Common myeloid progenitor, CD34-positive (primary cell): ENCODE results near the gene ARHGAP42.

ENCODE experiments used
- CTCF ChIA-PET: fragments of 350-600 bp; sonication (Branson Sonifier 250); formaldehyde crosslinking; loops from one replicate; lab custom pipeline; 2021; ENCODE audit warnings: antibody characterized with exemption; lab: Charles Lee
- POLR2A ChIA-PET: fragments of 350-600 bp; sonication (Branson Sonifier 250); formaldehyde crosslinking; loops from one replicate; lab custom pipeline; 2021; ENCODE audit warnings: antibody characterized with exemption; lab: Charles Lee
- DNase-seq, 3 donors: peaks; one replicate each; pipeline versions ENCODE4 v3.0.0 to v3.0.0-alpha.2; 2013
- H3K27ac ChIP-seq, 2 experiments: 1 replicate in 1 of 2; 2 replicates in 1 of 2; pipeline ENCODE4 v1.7.0; 2013; ENCODE audit warnings: inconsistent platforms in 2 of 2, low read length in 2 of 2, mild to moderate bottlenecking in 2 of 2, low read depth in 1 of 2, moderate library complexity in 1 of 2; ENCODE audit not compliant: severe bottlenecking in 2 of 2, insufficient read depth in 1 of 2, poor library complexity in 1 of 2
- H3K27me3 ChIP-seq, 5 experiments: replicated peaks in 2 of 5; 1 replicate in 3 of 5; 2 replicates in 2 of 5; pipeline versions ENCODE4 v1.6.1 to v1.7.0; 2013; ENCODE audit warnings: low read length in 4 of 5, mild to moderate bottlenecking in 2 of 5, moderate library complexity in 2 of 5, inconsistent platforms in 1 of 5; ENCODE audit not compliant: insufficient read depth in 5 of 5, control insufficient read depth in 4 of 5
- H3K36me3 ChIP-seq, 4 experiments: 1 replicate in 2 of 4; 2 replicates in 2 of 4; pipeline versions ENCODE4 v1.6.1 to v1.7.0; 2013; ENCODE audit warnings: low read length in 3 of 4, control low read depth in 1 of 4, mild to moderate bottlenecking in 1 of 4; ENCODE audit not compliant: control insufficient read depth in 4 of 4, insufficient read depth in 4 of 4
- H3K4me1 ChIP-seq, 4 experiments: 1 replicate in 3 of 4; 2 replicates in 1 of 4; pipeline versions ENCODE4 v1.6.1 to v1.7.1; 2013; ENCODE audit warnings: low read length in 3 of 4, mild to moderate bottlenecking in 3 of 4, control low read depth in 1 of 4, inconsistent platforms in 1 of 4, moderate library complexity in 1 of 4; ENCODE audit not compliant: control insufficient read depth in 4 of 4, insufficient read depth in 4 of 4; ENCODE audit errors: control extremely low read depth in 1 of 4
- H3K4me3 ChIP-seq, 7 experiments: 1 replicate in 4 of 7; 2 replicates in 3 of 7; pipeline versions ENCODE4 v1.5.1 to v1.7.0; 2013; ENCODE audit warnings: mild to moderate bottlenecking in 7 of 7, low read length in 6 of 7, moderate library complexity in 6 of 7, inconsistent platforms in 2 of 7, low read depth in 2 of 7, control low read depth in 1 of 7; ENCODE audit not compliant: insufficient read depth in 4 of 7, control insufficient read depth in 1 of 7; ENCODE audit errors: extremely low read depth in 1 of 7
- H3K9me3 ChIP-seq, 5 experiments: 1 replicate in 4 of 5; 2 replicates in 1 of 5; pipeline versions ENCODE4 v1.6.1 to v1.7.1; 2013; ENCODE audit warnings: low read length in 4 of 5, mild to moderate bottlenecking in 2 of 5, inconsistent platforms in 1 of 5, low read depth in 1 of 5, moderate library complexity in 1 of 5; ENCODE audit not compliant: control insufficient read depth in 4 of 5, insufficient read depth in 2 of 5; ENCODE audit errors: control extremely low read depth in 1 of 5
- WGBS: methylation state at CpG from one replicate; pipeline ENCODE4 v1.1.5; 2013; ENCODE audit not compliant: insufficient coverage; 5-methylcytosine and 5-hydroxymethylcytosine counted together

Gene ARHGAP42

DNA sequence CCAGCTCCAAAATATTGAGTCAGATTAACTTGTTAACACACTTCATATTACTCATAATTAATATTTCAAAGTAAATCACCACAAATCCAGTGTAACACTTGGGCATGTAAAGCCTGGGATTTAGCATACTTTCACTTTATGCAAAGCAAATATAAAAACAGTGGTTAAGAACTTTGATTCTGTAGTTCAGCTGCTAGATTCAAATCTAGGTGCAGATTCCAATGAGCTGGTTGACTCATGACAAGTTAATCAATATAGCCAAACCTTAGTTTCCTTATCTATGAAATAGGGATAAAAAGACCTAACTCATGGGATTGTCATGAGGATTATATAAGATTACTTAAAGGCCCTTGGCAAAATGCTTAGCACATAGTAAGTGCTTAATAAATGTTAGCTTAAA, 45.9 kb downstream of the ARHGAP42 start:
- H3K27ac ChIP-seq = no peak overlapping the region
- CTCF ChIA-PET = no interaction called here
- no peak for DNase-seq
- no peaks in the 10 kb centered on the region for H3K4me1 ChIP-seq
- no peak overlapping the region for H3K4me3 ChIP-seq
- no peaks in the 10 kb centered on the region for H3K36me3 ChIP-seq
- no peaks in the 10 kb centered on the region for H3K9me3 ChIP-seq
- POLR2A ChIA-PET = no interaction called here
- H3K27me3 ChIP-seq = peaks cover 0 to 2% (median 0%) of the 10 kb centered on the region in 5 experiments

DNA sequence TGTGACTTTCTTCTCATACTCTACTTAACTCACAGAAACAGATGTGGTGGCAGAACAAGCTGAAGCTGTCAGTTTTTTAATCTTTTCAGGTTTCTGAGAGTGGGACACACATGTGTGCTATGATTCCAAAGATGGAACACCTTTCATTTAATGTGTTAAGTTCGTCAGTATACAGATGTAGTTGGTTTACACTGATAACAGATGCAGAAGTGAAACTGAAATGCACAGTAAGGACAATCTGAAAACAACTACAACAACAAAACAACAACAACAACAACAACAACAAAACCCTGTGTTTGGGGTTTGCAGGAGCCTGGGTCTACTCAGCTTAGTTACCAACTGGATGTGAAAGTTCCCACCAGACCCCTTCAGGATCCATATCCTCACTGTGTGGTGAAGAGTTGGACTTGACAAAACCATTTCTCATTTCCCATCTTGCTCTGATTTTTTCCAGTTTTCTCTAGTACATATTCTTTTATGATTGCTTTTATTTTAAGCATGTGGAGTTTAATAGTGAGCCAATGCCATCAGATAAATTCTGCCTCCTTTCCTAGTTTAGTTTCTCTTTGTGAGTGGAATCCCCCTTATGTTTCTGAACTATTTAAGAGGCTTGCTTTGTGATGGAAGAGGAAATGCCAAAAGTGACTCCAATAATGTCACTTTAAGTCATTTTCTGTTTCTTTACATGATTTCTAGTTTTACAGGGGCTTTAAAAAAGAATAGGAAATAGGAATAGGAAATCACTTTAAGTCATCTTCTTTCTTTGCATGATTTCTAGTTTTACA, 47.8 kb downstream of the ARHGAP42 start:
- no CpG with 5 or more reads among the region's 1 CpG for WGBS
- POLR2A ChIA-PET = no interaction called here
- DNase-seq = peak in 1 of 3 donors; percentile 6
- Histone ChIP-seq H3K36me3 (no peaks in the 10 kb centered on the region), H3K27ac (no peak overlapping the region), H3K4me1 (no peaks in the 10 kb centered on the region), H3K9me3 (no peaks in the 10 kb centered on the region), H3K27me3 (peaks cover 0 to 2% (median 0%) of the 10 kb centered on the region in 5 experiments), H3K4me3 (no peak overlapping the region)
- CTCF ChIA-PET = no interaction called here

DNA sequence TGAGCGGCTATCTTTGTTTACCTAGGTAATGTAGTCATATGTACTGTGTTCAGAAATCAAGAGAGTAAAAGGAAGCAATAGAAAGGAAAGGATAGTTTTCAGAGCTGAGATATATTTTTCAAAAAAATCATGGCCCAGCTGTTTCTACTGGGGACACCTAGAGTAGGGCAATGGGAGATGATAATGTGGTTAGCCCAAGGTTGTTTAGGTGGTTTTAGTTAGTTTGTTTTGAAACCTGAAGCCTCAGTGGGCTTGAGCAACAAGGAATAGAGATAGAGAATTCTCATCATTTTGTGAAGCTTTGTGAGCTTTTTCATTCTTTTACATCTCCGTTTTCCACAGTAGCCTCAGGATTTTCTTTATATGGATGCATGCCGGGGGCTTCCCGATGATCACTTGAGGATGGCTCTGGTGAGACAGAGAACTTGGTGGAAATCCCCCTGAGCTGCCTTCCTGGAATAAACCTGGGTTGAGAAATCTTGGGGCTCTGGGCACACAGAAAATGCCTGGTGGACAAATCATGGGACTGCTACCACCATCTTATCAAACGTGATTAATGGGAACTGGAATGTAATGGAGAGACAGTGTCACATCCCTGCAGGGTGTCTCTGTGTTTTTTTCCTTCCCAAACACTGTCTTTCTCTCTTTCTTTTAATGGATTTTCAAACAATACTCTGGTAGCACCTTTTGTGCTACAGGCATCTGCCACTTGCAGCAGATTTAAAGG, 49.0 kb downstream of the ARHGAP42 start:
- H3K9me3 ChIP-seq = no peaks in the 10 kb centered on the region
- peaks cover 0 to 2% (median 0%) of the 10 kb centered on the region in 5 experiments for H3K27me3 ChIP-seq
- peaks cover 0 to under 1% (median 0%) of the 10 kb centered on the region in 4 experiments for H3K4me1 ChIP-seq
- DNase-seq = no peak
- H3K36me3 ChIP-seq = no peaks in the 10 kb centered on the region
- H3K27ac ChIP-seq = no peak overlapping the region
- no peak overlapping the region for H3K4me3 ChIP-seq
- ChIA-PET POLR2A (no interaction called here), CTCF (interaction anchor here (1.2 kb wide), 1 partner anchor 47 kb away, joined by 3 read pairs; no protein-coding TSS in a partner anchor)
- 93% methylated on average over 4 of the region's 5 CpGs for WGBS

DNA sequence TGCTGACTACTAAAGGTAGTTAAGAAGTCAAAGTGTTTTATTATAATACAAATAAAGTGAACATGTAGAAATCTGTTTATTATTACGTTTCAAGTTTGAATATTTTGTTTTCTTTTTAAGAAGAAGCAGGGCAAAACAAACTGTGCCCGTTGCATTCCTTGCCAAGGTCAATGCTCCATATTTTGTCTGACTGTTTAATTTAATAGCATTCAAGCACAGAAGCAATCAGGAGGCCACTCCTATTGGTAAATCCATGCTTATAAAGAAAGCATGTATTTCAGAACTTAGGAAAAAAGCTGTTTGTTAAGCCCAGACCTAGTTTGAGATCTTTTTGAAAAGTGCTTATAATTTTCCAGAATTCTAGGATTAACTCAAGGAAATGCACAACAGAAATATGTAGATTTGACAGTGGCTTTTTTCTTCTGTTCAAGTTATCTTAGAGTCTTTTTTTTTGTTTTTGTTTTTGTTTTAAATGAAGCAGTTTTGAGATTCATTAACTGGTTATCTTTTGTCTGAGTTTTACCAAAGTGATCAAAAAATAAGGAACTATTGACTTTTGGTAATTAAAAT, 51.7 kb downstream of the ARHGAP42 start:
- CTCF ChIA-PET = no interaction called here
- POLR2A ChIA-PET = no interaction called here
- no CpG with 5 or more reads among the region's 2 CpGs for WGBS
- H3K27ac ChIP-seq = no peak overlapping the region
- no peaks in the 10 kb centered on the region for H3K36me3 ChIP-seq
- H3K4me1 ChIP-seq = peaks cover 0 to 8% (median 4%) of the 10 kb centered on the region in 4 experiments
- H3K9me3 ChIP-seq = no peaks in the 10 kb centered on the region
- no peak for DNase-seq
- H3K27me3 ChIP-seq = peaks cover 0 to 2% (median 0%) of the 10 kb centered on the region in 5 experiments
- H3K4me3 ChIP-seq = no peak overlapping the region

DNA sequence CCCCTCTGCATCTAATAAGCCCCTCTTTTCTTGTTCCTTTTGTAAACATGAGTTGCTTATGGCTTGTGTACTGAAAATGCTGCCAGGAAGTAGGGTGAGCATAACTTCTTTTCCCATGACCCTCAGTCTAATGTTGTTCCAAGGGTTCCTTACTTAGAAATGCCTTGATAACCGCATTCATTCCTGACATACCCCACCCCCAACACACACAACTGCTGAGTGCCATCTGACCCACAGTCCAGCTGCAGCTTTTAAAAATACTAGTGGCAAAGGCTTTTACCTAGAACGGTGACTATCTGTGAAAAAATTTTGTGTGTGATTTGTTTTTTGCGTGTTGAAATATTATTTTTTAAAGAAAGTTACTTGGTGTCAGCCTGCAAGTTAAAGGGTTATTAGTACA, 52.6 kb downstream of the ARHGAP42 start:
- ChIA-PET POLR2A (no interaction called here), CTCF (no interaction called here)
- Histone ChIP-seq H3K27ac (no peak overlapping the region), H3K9me3 (no peaks in the 10 kb centered on the region), H3K4me1 (peaks cover 0 to 8% (median 4%) of the 10 kb centered on the region in 4 experiments), H3K4me3 (no peak overlapping the region), H3K27me3 (peaks cover 0 to 2% (median 0%) of the 10 kb centered on the region in 5 experiments), H3K36me3 (no peaks in the 10 kb centered on the region)
- DNase-seq = no peak
- 100% methylated on average over 1 of the region's 3 CpGs for WGBS

DNA sequence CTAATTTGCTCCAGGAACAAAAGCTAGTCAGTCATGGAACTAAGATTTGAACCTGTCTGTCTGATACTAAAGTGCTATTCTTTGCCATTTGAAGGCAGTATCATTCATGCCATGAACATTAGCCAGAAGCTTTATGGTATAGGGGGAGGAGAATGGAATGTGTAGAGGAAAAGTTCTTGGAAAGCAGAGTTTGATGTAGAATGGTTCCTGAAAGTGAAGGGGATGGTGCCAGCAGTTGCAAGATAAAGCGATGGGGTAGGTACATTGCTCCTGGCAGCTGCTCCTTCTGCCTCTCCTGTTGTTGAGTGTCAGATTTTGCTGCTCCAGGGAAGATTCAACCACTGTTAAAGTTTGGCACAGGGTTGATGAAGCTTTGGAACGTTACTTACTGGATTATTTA, 53.4 kb downstream of the ARHGAP42 start:
- Histone ChIP-seq H3K36me3 (no peaks in the 10 kb centered on the region), H3K4me1 (peaks cover 0 to 8% (median 4%) of the 10 kb centered on the region in 4 experiments), H3K27ac (no peak overlapping the region), H3K27me3 (peaks cover 0 to 2% (median 0%) of the 10 kb centered on the region in 5 experiments), H3K9me3 (no peaks in the 10 kb centered on the region), H3K4me3 (no peak overlapping the region)
- ChIA-PET POLR2A (no interaction called here), CTCF (no interaction called here)
- DNase-seq = no peak
- 100% methylated on average over 1 of the region's 2 CpGs for WGBS
